Panc1 (cell line): Measurements from ENCODE around the gene COL6A2.

ENCODE experiments used
- CTCF ChIP-seq: fragments of 450-650 bp; IDR thresholded peaks from 2 replicates; pipeline ENCODE4 v1.5.1; 2017; ENCODE audit warnings: mild to moderate bottlenecking
- POLR2AphosphoS5 ChIP-seq: IDR thresholded peaks from 2 replicates; pipeline ENCODE4 v1.6.1; 2012; ENCODE audit warnings: mild to moderate bottlenecking, low read depth, low read length, moderate library complexity
- REST ChIP-seq, 2 experiments: IDR thresholded peaks; 2 replicates each; pipeline ENCODE4 v1.6.1; 2011 to 2012; ENCODE audit warnings: low read depth in 2 of 2, control low read depth in 1 of 2, low read length in 1 of 2, mild to moderate bottlenecking in 1 of 2, moderate library complexity in 1 of 2; ENCODE audit not compliant: insufficient read depth in 1 of 2
- TCF7L2 ChIP-seq: IDR thresholded peaks from 2 replicates; pipeline ENCODE4 v1.6.1; 2011; ENCODE audit warnings: mild to moderate bottlenecking, low read depth, low read length, inconsistent platforms

DNA sequence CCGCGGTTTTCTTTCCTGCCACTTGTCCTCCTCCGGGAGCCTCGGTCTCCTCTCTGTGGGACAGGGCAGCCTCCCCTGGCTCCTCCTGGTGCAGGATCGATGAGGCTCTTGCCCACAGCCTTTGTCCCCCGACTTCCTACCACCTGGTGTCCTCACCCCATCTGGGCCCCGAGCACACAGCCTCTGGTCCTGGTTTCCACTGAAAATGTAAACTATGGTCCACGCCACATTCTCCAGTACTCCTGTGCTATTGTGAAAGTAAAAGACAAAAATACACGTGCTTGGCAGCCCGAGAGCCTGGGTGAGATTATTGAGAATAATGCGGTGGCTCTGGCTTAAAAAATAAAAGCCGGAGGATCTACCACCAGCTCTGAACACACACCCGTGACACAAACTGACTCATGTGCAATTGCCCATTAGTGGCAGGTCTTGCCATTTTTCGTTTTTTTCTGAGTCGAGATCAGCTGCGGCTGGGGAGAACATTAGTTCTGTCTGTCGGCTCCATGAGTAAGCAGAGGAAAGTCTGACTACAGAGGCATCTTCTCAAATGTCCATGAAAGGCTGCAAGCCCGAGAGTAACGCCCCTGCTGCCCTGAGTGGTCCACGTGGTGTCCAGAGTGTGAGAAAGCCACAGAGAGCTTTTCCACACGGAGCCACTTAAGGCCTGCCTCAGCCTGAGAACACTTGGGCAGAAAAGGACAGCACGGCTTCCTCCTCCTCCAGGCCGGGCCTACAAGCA, 5.7 kb upstream of the COL6A2 start:
- TF ChIP-seq CTCF = no peak
- TF ChIP-seq TCF7L2 = no peak
- no peak for TF ChIP-seq POLR2AphosphoS5
- TF ChIP-seq REST (IDR thresholded peaks at IDR 0.05; ENCODE audit: insufficient read depth in 1 of 2, low read depth in 2 of 2, low read length in 1 of 2) = no peak
